HCEC 1CT (cell line): ENCODE measurements around the gene DOCK10.

Experiments used
- DNase-seq: peaks from one replicate; pipeline ENCODE4 v3.0.0-alpha.2; 2017

DOCK10 gene

GRCh38 chr2:224909885-224910573, 132.2 kb downstream of the DOCK10 start:
- no peak for DNase-seq

DNA sequence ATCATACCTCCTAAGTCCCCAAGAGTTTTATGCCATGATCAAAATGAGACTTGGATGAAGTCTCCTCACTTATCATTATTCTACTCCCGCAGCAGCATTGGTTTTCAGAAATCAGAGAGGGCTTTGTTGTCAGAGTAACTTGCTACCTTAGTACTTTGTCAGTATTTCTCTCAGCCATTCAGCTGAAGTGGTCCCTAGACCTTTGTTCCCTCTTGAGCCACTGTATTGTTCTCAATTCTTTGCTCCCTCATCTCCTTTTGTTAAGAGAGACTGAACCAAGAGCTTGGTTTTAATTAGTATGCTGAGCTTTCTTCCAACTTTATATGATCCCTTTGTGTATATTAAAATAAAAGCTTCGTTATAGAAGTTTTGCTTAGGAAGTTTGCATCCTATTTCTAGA, 133.4 kb downstream of the DOCK10 start:
- no peak for DNase-seq

DNA sequence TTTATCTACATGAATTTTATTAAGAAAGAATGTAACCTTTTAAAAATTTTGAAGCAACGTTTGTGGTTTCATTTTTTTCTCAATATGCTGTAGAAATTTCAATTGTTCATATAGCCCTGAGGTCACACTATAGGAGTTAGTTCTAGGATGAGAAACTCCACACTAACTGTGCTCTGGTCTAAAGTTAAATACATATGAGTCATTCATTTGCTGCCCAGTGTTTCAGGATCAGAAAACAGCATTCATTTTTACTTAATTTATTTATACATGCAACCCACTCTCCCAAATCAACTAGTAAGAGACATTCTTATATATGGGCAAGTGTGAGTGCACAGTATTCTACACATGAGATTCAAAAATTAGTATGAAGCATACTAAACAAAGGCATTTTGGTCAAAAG, 137.9 kb downstream of the DOCK10 start:
- peak; percentile 37 for DNase-seq

GRCh38 chr2:224903621-224904020, 138.6 kb downstream of the DOCK10 start:
- DNase-seq: no peak

GRCh38 chr2:224901121-224901676, 141.1 kb downstream of the DOCK10 start:
- DNase-seq: no peak

DNA sequence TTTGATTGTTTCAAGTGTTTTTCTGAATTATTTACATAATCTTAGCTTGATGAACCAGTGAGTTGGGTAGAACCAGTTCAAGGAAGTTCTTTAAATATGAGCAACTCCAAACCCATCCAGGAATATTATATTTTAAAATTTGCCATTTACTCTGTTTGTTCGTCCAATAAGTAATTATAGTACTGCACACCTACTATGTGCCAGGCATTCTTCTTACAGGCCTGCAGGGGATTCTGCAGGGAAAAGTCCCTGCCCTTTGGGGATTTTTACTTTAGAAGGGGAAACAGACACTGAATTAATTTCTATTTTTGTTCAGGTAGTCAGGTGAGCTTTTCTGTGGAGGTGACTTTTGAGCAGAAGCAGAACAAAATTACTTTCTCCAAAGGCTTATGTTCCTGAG, 146.9 kb downstream of the DOCK10 start:
- DNase-seq: no peak

- no peak for DNase-seq
Measured at GRCh38 chr2:224894356-224894755, 147.9 kb downstream of the DOCK10 start.

DNA sequence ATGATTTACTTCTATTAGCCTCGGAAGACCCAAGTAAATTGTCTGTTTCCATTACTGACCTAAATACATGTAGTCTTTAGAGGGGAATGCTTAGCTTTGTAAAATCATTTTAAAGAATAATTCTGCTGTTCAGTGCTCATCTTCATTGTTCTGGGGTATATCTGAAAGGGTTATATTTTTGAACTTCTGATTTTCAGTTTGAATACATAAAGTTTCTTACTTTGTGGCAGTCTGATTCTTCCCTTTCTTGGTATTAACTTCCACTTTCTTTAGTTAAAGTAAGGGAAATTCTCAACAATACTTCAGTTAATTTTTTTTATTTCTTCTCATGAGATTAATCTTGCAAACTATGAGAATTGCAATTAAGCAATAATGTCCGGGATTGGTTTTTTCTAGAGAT, 148.4 kb downstream of the DOCK10 start:
- DNase-seq: no peak

DNA sequence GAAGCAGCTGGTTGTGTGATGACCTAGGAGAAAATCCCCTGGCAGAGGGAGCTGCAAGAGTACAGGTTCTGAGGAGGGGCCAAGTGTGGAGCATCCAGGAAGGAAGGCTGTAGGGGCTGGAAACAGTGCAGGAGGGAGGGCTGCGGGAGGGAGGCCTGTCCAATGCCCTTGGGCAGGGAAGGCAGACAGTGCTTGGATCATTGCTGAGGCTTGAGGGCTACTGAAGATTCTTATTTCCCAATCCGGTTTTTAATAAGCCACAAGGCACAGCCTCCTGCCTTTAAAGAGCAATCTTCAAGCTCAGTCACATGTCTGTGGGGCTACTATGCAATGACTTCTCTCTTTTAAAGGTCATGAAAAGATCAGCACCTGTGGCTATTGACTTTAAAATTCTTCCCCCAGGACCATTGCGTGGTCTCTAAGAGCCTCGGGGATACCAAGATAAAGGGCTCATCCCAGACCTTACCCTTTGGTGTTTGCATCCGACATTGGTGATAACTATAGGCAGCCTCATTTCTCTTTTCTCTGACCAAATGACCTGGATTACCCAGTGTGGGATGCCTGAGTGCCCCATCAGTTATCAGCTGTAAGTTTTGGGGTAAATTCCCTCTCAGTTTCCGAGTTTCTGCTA, 149.6 kb downstream of the DOCK10 start:
- DNase-seq: no peak

DNA sequence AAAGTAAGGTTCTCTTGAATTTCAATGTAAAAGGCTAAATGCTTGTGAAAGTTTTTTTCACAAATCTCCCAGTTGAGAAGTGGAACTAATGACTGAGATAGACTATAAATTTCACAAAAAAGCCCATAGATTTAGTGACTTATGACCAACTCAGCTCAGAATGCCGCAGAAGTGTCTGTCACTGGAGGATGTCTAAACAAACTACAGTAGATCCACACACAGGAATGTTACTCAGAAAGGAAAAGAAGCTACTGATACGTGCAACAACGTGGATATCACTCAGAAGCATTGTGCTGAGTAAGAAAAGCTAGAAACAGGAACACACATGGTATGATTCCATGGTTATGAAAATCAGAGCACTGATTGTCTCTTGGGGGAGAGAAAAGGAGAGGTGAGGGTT, 151.9 kb downstream of the DOCK10 start:
- peak; percentile 57 for DNase-seq

- no peak for DNase-seq
Measured at GRCh38 chr2:224887141-224887540, 155.1 kb downstream of the DOCK10 start.

- DNase-seq: peak; percentile 78
Measured at GRCh38 chr2:224885836-224886547, 156.3 kb downstream of the DOCK10 start.

DNA sequence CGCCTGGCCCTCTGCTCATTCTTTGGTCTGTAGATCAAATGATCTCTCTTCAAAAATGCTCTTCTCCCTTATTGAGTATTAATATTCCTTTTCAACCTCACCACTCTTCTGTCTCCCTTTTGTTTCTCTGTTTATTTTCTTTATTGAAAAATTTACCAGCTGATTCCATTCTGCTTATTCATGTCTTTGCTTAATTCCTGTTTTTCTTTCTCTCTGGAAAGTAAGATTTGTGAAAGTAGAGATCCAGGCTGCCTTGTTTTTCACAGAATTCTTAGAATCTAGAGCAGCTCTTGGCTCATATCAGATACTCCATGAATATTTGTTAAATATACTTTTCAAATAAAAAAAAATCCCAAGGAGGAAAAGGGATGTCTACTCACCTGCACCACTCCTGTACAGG, 157.0 kb downstream of the DOCK10 start:
- DNase-seq: no peak

DNA sequence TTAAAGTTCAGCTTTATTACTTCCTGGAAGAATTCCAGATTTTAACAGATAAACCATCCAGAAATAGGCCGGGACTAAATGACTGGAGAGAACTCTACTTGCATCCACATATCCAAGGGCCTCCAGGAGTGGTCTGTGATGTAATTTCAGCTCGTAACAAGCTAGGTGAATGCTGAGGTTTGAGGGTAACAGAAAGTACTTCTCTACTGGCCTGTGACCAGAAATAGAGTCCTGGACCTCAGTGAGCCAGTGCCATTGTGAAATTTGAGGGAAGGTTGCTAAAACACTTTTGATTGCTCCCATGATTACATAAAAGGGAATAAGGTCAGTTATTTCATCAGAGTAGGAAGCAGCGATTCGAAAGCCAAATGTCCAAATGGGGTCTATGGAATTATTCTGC, 158.1 kb downstream of the DOCK10 start:
- DNase-seq: peak; percentile 33

GRCh38 chr2:224883700-224884099, 158.6 kb downstream of the DOCK10 start:
- no peak for DNase-seq

GRCh38 chr2:224883172-224883516, 159.1 kb downstream of the DOCK10 start:
- DNase-seq: no peak

DNA sequence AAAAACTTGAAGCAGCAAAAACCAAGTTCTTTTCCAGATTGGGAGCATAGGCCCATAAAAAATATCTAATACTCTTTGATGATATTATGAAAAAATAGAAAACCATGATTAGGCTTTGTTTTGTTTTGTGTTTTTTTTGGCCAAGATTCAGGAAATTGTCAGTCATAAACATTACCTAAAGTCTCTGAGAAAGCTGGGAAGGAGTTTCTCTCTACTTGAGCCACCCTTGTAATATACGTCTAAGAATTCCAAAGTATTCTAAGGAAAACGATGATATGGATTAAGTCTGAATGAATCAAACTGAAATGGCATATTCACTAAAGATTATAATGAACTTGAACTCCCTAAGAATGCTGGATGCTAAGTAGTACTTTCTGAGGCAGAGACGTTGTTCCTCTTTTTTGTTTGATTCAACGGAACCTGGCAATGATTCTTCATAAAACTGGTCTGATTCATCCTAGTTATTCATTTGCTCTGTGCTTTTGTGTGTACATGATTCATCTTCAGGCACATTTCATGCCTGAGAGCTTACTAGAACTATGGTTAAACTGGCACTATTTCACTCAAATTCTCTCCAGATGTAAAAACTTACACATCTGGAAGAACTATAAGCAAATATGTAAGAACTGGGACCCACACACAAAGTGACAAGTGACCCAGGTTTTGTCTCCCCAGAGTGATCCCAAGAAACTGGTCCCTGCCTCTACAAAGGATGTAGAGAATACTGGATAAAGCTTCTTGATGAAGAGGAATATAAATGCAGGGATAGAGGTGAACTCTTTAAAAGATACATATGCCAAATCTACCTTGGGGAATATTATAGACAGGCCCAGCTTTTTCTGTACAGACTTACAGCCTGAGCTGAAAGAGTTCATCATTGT, 159.7 kb downstream of the DOCK10 start:
- peak; percentile 96 for DNase-seq

DNA sequence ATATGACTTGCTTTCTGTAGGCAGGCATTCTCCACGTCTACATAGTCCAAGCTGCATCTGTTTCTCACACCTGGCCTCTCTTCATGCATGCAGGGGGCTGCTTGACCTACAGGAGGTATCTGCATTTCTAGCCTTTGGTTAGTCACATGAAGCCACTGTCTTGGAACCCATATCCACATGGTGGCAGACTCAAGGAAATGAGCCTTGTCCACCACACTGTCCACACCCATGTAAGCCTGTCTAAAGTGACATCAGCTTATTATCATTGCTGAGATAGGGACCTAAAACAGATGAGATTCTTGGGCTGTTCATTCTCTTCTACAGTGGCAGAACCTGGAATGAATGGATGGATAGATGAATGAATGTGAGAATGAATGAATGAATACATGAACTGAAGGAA, 160.4 kb downstream of the DOCK10 start:
- no peak for DNase-seq

GRCh38 chr2:224876522-224876921, 165.7 kb downstream of the DOCK10 start:
- DNase-seq: no peak

DNA sequence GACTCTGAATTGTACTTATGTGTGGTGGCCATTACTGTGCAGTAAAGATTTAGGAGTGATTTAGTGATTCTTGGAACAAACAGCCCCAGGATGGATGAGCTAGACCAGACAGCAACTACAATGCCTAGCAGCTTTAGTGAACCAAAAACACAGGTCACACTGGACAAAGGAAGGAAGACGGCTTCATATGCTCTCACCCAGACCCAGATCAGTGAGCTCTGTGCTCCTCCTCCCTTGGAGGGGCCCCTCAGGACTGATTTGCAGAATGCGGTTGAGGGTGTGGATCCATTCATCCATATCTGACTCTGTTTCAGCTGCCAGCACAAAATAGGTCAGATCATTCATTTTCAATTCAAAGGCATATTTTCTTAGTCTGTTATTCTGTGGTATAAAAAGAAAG, 166.4 kb downstream of the DOCK10 start:
- DNase-seq: no peak

DNA sequence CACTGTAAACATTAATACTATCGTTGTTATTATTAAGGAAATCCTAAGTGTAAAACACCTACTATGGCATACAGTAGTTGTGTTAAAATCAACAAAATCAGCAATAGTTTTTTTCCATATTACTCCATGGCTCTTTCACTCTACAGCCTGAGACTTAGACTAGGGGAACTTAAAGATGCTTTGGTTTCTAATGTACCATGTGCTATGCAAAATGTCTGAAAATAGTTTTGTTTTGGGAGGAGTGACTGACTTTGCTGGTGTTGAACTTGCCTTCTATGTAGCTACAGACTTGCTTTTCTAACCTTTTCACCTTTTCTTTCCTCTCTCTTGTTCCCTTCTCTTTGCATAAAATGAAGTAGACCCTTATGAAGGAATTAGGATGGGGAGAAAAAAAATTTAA, 167.1 kb downstream of the DOCK10 start:
- no peak for DNase-seq

GRCh38 chr2:224871813-224872212, 170.5 kb downstream of the DOCK10 start:
- no peak for DNase-seq

- DNase-seq: peak; percentile 34
Measured at GRCh38 chr2:224870341-224870740, 171.9 kb downstream of the DOCK10 start.
